WTC11 (cell line): ENCODE data around the gene GPR34. TPM values are rescaled to one million over a fixed set of nuclear protein-coding genes. Genes with fewer than 3 reads are reported as not detected.

ENCODE experiments used
- ATAC-seq: fragments of 200-7000 bp; cut with Tn5 transposase; 2 replicates; pipeline ENCODE4 v1.10.0; 2021; ENCODE audit warnings: mild to moderate bottlenecking, moderate library complexity
- CTCF ChIA-PET: fragments of 300-600 bp; sonication (Branson Sonifier 250); formaldehyde crosslinking; loops from one replicate; lab custom pipeline; 2021; ENCODE audit warnings: antibody characterized with exemption; lab: Charles Lee
- POLR2A ChIA-PET: fragments of 350-600 bp; sonication (Branson Sonifier 250); formaldehyde crosslinking; loops from one replicate; lab custom pipeline; 2021; ENCODE audit warnings: antibody characterized with exemption; lab: Charles Lee
- DNase-seq: peaks from one replicate; pipeline ENCODE4 v3.0.0; 2021; ENCODE audit warnings: low spot score
- H3K27ac Mint-ChIP-seq: 2 replicates; pipeline ENCODE4 v1.8.0; 2021; ENCODE audit warnings: mixed read lengths
- H3K27me3 Mint-ChIP-seq: 2 replicates; pipeline ENCODE4 v1.8.0; 2021; ENCODE audit warnings: low read depth, mild to moderate bottlenecking, moderate library complexity, mixed read lengths
- H3K36me3 Mint-ChIP-seq: 2 replicates; pipeline ENCODE4 v1.8.0; 2021; ENCODE audit warnings: mixed read lengths
- H3K4me1 Mint-ChIP-seq: 2 replicates; pipeline ENCODE4 v1.8.0; 2022; ENCODE audit warnings: mixed read lengths
- H3K4me3 Mint-ChIP-seq: 2 replicates; pipeline ENCODE4 v1.8.0; 2021; ENCODE audit warnings: mild to moderate bottlenecking, moderate library complexity, mixed read lengths
- H3K9me3 Mint-ChIP-seq: 2 replicates; pipeline ENCODE4 v1.8.0; 2021; ENCODE audit warnings: mixed read lengths
- CBFB ChIP-seq: sonication (generic); formaldehyde crosslinking; IDR thresholded peaks from 2 replicates; pipeline ENCODE4 v1.8.1; 2022; ENCODE audit warnings: mild to moderate bottlenecking, low read depth, missing genetic modification reagents
- CREM ChIP-seq: sonication (generic); formaldehyde crosslinking; IDR thresholded peaks from 2 replicates; pipeline ENCODE4 v1.8.1; 2022; ENCODE audit warnings: mild to moderate bottlenecking, missing genetic modification reagents, moderate library complexity
- ELF4 ChIP-seq: sonication (generic); formaldehyde crosslinking; IDR thresholded peaks from 2 replicates; pipeline ENCODE4 v1.8.1; 2022; ENCODE audit warnings: low read depth, mild to moderate bottlenecking, moderate library complexity, missing genetic modification reagents
- ESRRA ChIP-seq: sonication (generic); formaldehyde crosslinking; IDR thresholded peaks from 2 replicates; pipeline ENCODE4 v1.8.1; 2022; ENCODE audit warnings: mild to moderate bottlenecking, missing genetic modification reagents, borderline replicate concordance
- GRHL2 ChIP-seq: fragments of 250-450 bp; sonication (Bioruptor Pico); IDR thresholded peaks from 2 replicates; pipeline ENCODE4 v1.8.0; 2022; ENCODE audit warnings: mild to moderate bottlenecking, moderate library complexity; ENCODE audit not compliant: insufficient replicate concordance, severe bottlenecking
- SOX15 ChIP-seq: fragments of 250-450 bp; sonication (Bioruptor Pico); IDR thresholded peaks from 2 replicates; pipeline ENCODE4 v1.9.0; 2021; ENCODE audit warnings: mild to moderate bottlenecking
- TEAD1 ChIP-seq: sonication (generic); formaldehyde crosslinking; IDR thresholded peaks from 2 replicates; pipeline ENCODE4 v1.8.0; 2022; ENCODE audit warnings: mild to moderate bottlenecking, missing genetic modification reagents
- ZNF138 ChIP-seq: sonication (generic); formaldehyde crosslinking; conservative IDR thresholded peaks from 2 replicates; pipeline ENCODE4 v1.8.1; 2022; ENCODE audit warnings: mild to moderate bottlenecking, moderate library complexity, missing genetic modification reagents
- ZNF232 ChIP-seq: sonication (generic); formaldehyde crosslinking; IDR thresholded peaks from 2 replicates; pipeline ENCODE4 v1.8.0; 2022; ENCODE audit warnings: mild to moderate bottlenecking, missing genetic modification reagents
- ZNF263 ChIP-seq: sonication (generic); formaldehyde crosslinking; IDR thresholded peaks from 2 replicates; pipeline ENCODE4 v1.8.1; 2022; ENCODE audit warnings: low read depth, mild to moderate bottlenecking, moderate library complexity, missing genetic modification reagents
- ZNF396 ChIP-seq: fragments of 250-450 bp; sonication (Bioruptor Pico); IDR thresholded peaks from 2 replicates; pipeline ENCODE4 v1.8.0; 2021; ENCODE audit warnings: mild to moderate bottlenecking, moderate library complexity, borderline replicate concordance
- total RNA-seq: library from RNA; stranded (reverse); gene quantifications from 3 replicates; pipeline ENCODE4 v1.2.3, GENCODE V29; 2021
- TF ChIP-seq, protein P1 (sequence below): fragments of 250-450 bp; sonication (Bioruptor Pico); IDR thresholded peaks from 2 replicates; pipeline ENCODE4 v1.9.0; 2021; ENCODE audit warnings: moderate library complexity, mild to moderate bottlenecking, inconsistent platforms, borderline replicate concordance
- TF ChIP-seq, protein P2 (sequence below): sonication (generic); formaldehyde crosslinking; IDR thresholded peaks from 2 replicates; pipeline ENCODE4 v1.8.1; 2023; ENCODE audit warnings: mild to moderate bottlenecking, missing genetic modification reagents, moderate library complexity
- TF ChIP-seq, protein P3 (sequence below): fragments of 250-450 bp; sonication (Bioruptor Pico); conservative IDR thresholded peaks from 2 replicates; pipeline ENCODE4 v1.9.0; 2021; ENCODE audit warnings: mild to moderate bottlenecking
- TF ChIP-seq, protein P4 (sequence below): sonication (generic); formaldehyde crosslinking; IDR thresholded peaks from 2 replicates; pipeline ENCODE4 v1.8.1; 2023; ENCODE audit warnings: mild to moderate bottlenecking, missing genetic modification reagents
- TF ChIP-seq, protein P5 (sequence below): sonication (generic); formaldehyde crosslinking; IDR thresholded peaks from 2 replicates; pipeline ENCODE4 v1.8.0; 2023; ENCODE audit warnings: mild to moderate bottlenecking, missing genetic modification reagents
- TF ChIP-seq, protein P6 (sequence below): sonication (generic); formaldehyde crosslinking; IDR thresholded peaks from 2 replicates; pipeline ENCODE4 v1.8.0; 2022; ENCODE audit warnings: mild to moderate bottlenecking, missing genetic modification reagents

Gene GPR34
- total RNA-seq, 1 experiment from 2014 or later, result not detected

DNA sequence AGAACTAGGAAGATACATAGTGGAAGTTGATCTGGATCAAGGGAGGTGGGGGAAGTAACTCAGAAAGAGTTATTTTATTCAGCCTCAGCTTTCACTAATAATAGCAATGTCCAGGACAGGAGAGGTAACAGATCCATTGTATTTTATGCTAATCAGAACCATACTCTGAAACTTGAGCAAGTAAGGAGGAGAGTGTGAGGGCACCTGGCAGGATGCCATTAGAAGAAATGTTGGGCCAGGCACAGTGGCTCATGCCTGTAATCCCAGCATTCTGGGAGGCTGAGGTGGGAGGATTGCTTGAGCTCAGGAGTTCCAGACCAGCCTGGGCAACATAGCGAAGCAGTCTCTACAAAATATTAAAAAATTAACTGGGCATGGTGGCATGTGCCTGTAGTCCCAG, 16.3 kb downstream of the GPR34 start (continued):
- TF ChIP-seq, protein P1, sequence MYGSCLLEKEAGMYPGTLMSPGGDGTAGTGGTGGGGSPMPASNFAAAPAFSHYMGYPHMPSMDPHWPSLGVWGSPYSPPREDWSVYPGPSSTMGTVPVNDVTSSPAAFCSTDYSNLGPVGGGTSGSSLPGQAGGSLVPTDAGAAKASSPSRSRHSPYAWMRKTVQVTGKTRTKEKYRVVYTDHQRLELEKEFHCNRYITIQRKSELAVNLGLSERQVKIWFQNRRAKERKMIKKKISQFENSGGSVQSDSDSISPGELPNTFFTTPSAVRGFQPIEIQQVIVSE (CRISPR knock-in tag), result no peak

DNA sequence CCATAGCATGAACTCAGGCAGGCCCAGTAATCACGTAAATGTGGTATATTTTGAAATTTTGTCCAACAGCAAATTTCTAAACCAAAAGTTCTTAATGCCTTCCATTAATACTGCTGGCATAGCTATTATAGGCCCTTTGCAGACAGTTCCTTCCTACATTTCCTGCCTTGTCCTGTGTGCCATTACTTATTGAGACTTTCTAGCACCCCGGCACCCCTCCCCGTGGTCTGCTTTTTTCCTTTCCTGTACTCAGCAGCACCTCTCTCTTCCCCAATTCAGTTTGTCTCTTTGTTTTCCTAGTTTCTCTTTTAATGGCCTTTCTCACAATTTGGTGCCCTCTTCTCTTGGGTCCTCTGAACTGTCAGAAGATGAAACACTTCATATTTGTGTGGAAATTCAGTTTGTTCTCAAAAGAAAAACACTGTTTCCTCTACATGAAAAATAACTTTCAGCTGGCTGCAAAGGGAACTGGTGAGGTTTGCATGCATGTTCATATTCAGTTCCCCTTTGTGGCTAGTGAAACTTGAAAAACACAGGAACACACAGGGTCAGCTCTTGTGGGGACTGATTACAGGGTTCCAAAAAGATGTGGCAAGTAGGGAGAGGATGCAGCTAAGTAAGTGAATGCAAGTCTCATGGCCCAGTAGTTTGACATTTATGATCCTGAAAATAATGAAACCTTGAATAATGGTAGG, 17.1 kb downstream of the GPR34 start:
- Mint-ChIP-seq H3K36me3 (no peaks in the 10 kb centered on the region), H3K4me1 (peaks cover 48% of the 10 kb centered on the region), H3K9me3 (no peaks in the 10 kb centered on the region), H3K27ac (peak overlapping the region; percentile 52), H3K4me3 (no peak overlapping the region), H3K27me3 (no peaks in the 10 kb centered on the region)
- ATAC-seq (no peak), DNase-seq (no peak)
- CTCF ChIA-PET, result no interaction called here
- POLR2A ChIA-PET, result no interaction called here
- TF ChIP-seq CREM (CRISPR knock-in tag) (no peak), ZNF138 (CRISPR knock-in tag) (no peak), GRHL2 (no peak), TEAD1 (CRISPR knock-in tag) (no peak)
- TF ChIP-seq, protein P2, sequence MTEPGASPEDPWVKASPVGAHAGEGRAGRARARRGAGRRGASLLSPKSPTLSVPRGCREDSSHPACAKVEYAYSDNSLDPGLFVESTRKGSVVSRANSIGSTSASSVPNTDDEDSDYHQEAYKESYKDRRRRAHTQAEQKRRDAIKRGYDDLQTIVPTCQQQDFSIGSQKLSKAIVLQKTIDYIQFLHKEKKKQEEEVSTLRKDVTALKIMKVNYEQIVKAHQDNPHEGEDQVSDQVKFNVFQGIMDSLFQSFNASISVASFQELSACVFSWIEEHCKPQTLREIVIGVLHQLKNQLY (CRISPR knock-in tag), result no peak
- TF ChIP-seq, protein P3, sequence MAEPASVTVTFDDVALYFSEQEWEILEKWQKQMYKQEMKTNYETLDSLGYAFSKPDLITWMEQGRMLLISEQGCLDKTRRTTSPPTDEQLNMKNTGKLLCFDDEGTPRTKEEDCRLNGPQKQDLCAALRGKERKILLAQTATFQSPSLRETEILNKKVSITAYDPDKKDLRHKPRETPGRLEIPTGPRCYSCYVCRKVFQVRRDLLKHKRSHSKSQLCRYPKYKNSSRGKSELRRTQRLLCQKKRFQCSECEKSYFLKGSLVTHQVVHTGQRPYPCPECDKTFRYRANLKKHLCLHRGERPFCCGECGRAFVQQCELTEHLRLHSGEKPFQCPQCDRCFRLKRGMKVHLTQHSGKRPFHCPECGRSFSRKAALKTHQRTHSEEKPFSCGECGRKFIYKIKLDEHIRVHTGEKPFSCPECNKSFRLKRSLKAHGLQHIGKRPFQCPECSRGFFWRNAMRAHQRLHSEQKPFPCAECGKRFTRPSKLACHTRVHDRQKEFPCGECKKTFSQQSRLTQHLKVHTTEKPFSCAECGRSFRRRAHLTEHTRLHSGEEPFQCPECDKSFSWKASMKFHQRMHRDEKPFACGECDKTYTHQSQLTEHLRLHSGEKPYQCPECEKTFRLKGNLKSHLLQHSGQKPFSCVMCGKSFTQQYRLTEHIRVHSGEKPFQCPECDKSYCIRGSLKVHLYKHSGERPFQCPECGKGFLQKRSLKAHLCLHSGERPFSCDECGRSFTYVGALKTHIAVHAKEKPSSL (CRISPR knock-in tag), result no peak

DNA sequence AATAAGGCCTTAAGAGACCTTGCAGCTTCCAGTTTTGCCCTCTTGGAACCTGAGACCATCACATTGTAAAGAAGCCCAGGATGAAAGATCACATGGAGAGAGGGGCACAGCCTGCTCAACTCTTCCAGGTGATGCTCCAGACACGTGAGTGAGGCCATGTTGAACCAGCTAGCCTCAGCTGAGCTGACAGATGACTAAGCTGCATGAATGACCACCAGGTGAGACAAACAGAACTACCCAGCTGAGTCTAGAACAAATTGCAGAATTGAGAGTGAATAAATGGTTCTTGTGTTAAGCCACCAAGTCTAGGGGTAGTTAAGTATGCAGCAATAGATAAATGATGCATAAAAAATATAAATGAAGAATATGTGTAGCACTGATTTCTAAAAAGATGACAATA, 18.4 kb downstream of the GPR34 start:
- DNase-seq (no peak), ATAC-seq (no peak)
- ChIA-PET POLR2A (no interaction called here), CTCF (no interaction called here)
- Mint-ChIP-seq H3K9me3 (no peaks in the 10 kb centered on the region), H3K27me3 (no peaks in the 10 kb centered on the region), H3K27ac (peak overlapping the region; percentile 60; the same call in 1 of the 2 replicates), H3K4me3 (no peak overlapping the region), H3K36me3 (no peaks in the 10 kb centered on the region), H3K4me1 (peaks cover 50% of the 10 kb centered on the region)
- TF ChIP-seq ZNF232 (CRISPR knock-in tag) (no peak), SOX15 (no peak), ESRRA (CRISPR knock-in tag) (no peak), ZNF396 (no peak), CBFB (CRISPR knock-in tag) (no peak), ELF4 (CRISPR knock-in tag) (no peak), ZNF263 (CRISPR knock-in tag) (no peak)
- TF ChIP-seq, protein P4, sequence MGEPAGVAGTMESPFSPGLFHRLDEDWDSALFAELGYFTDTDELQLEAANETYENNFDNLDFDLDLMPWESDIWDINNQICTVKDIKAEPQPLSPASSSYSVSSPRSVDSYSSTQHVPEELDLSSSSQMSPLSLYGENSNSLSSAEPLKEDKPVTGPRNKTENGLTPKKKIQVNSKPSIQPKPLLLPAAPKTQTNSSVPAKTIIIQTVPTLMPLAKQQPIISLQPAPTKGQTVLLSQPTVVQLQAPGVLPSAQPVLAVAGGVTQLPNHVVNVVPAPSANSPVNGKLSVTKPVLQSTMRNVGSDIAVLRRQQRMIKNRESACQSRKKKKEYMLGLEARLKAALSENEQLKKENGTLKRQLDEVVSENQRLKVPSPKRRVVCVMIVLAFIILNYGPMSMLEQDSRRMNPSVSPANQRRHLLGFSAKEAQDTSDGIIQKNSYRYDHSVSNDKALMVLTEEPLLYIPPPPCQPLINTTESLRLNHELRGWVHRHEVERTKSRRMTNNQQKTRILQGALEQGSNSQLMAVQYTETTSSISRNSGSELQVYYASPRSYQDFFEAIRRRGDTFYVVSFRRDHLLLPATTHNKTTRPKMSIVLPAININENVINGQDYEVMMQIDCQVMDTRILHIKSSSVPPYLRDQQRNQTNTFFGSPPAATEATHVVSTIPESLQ, result no peak
- TF ChIP-seq, protein P5, sequence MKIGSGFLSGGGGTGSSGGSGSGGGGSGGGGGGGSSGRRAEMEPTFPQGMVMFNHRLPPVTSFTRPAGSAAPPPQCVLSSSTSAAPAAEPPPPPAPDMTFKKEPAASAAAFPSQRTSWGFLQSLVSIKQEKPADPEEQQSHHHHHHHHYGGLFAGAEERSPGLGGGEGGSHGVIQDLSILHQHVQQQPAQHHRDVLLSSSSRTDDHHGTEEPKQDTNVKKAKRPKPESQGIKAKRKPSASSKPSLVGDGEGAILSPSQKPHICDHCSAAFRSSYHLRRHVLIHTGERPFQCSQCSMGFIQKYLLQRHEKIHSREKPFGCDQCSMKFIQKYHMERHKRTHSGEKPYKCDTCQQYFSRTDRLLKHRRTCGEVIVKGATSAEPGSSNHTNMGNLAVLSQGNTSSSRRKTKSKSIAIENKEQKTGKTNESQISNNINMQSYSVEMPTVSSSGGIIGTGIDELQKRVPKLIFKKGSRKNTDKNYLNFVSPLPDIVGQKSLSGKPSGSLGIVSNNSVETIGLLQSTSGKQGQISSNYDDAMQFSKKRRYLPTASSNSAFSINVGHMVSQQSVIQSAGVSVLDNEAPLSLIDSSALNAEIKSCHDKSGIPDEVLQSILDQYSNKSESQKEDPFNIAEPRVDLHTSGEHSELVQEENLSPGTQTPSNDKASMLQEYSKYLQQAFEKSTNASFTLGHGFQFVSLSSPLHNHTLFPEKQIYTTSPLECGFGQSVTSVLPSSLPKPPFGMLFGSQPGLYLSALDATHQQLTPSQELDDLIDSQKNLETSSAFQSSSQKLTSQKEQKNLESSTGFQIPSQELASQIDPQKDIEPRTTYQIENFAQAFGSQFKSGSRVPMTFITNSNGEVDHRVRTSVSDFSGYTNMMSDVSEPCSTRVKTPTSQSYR (CRISPR knock-in tag), result no peak
- TF ChIP-seq, protein P6, sequence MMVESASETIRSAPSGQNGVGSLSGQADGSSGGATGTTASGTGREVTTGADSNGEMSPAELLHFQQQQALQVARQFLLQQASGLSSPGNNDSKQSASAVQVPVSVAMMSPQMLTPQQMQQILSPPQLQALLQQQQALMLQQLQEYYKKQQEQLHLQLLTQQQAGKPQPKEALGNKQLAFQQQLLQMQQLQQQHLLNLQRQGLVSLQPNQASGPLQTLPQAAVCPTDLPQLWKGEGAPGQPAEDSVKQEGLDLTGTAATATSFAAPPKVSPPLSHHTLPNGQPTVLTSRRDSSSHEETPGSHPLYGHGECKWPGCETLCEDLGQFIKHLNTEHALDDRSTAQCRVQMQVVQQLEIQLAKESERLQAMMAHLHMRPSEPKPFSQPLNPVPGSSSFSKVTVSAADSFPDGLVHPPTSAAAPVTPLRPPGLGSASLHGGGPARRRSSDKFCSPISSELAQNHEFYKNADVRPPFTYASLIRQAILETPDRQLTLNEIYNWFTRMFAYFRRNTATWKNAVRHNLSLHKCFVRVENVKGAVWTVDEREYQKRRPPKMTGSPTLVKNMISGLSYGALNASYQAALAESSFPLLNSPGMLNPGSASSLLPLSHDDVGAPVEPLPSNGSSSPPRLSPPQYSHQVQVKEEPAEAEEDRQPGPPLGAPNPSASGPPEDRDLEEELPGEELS, result no peak
